Measurements from ENCODE around the gene CDC7.

GRCh38 chr1:91549041-91549735 is 48.5 kb downstream of the CDC7 start:
- TF ChIP-seq CTCF (IDR thresholded peaks at IDR 0.05; ENCODE audit: insufficient read depth, low read depth, low read length), result no peak
- no peak for TF ChIP-seq EZH2 (IDR thresholded peaks at IDR 0.05; ENCODE audit: insufficient read depth, low read length)

Measured in astrocyte (in vitro differentiated cells and primary cell).